ENCODE data around the gene BCL3. TPM values are rescaled to one million over a fixed set of nuclear protein-coding genes. Genes with fewer than 3 reads are reported as not detected.

The BCL3 gene
- total RNA-seq, 5 donors from 2014 or later (not counting 1 experiment from before 2014, with no cell fraction given), result 18.7 to 103 (median 19.4) TPM

DNA sequence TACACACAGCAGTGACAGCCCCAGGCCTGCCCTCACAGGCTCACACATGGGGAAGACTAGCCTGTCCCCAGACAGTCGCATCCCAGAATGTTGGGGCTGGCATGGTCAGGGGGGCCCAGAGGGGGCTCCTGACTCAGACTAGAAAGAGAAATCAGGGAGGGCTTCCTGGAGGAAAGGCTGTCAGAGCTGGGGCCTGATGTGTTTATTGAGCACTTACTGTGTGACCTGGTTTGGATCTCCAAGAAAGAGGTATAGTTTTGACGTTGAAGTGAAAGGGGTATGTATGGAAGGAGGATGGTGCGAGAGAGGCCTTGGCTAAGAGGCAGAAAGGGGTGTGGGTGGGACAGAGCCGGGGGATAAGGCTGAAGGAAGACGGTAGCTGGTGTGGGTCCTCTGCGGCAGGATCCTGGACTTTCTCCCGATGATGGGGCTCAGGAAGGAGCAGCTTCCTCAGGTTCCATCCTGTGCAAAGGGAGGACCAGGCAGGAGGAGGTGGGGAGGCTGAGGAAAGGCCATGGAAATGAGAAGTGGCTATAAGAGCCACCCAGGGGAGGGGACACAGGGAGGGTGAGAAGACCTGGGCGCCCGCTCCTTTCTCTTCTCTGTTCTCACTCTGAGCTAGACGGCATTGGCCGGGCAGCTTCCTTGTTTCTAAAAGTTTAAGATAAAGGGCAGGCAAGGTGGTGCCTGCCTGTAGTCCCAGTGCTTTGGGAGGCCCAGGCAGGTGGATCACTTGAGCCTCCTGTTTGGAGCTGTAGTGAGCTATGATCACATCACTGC lies 16.1 kb upstream of the BCL3 start:
- H3K27me3 ChIP-seq (replicated peaks in 1 of 2; ENCODE audit: control insufficient read depth in 2 of 2, extremely low read depth in 1 of 2, insufficient read depth in 2 of 2, low read length in 1 of 2), result peaks cover 0 to 5% of the 10 kb centered on the region in 2 experiments
- no peaks in the 10 kb centered on the region for H3K9me3 ChIP-seq
- no peak overlapping the region for H3K4me3 Mint-ChIP-seq
- H3K4me1 Mint-ChIP-seq, result peaks cover 8 to 20% (median 14%) of the 10 kb centered on the region in 3 donors
- H3K4me3 ChIP-seq (ENCODE audit: control insufficient read depth in 1 of 2, extremely low read depth in 1 of 2, low read length in 1 of 2), result no peak overlapping the region
- peaks cover 2 to 13% of the 10 kb centered on the region in 2 experiments for H3K4me1 ChIP-seq (ENCODE audit: control insufficient read depth in 1 of 2, extremely low read depth in 1 of 2, insufficient read depth in 2 of 2, low read length in 2 of 2)
- no peaks in the 10 kb centered on the region for H3K36me3 Mint-ChIP-seq
- ChIA-PET CTCF (interaction anchor here in 1 of 2 donors (0.5 kb wide), 1 partner anchor 77 kb away, joined by 3 read pairs; no protein-coding TSS in a partner anchor), POLR2A (interaction anchor here in 1 of 2 donors (0.6 kb wide), 1 partner anchor 451 kb away, joined by 8 read pairs; no protein-coding TSS in a partner anchor)
- WGBS (ENCODE audit: insufficient coverage), result 78% methylated on average over 9 of the region's 11 CpGs
- H3K36me3 ChIP-seq (ENCODE audit: control insufficient read depth in 2 of 2, extremely low read depth in 1 of 2, insufficient read depth in 1 of 2, low read length in 1 of 2), result no peaks in the 10 kb centered on the region
- no peak overlapping the region for H3K27ac ChIP-seq (ENCODE audit: low read length)
- no peak for DNase-seq
- H3K27me3 Mint-ChIP-seq, result no peaks in the 10 kb centered on the region
- ATAC-seq (replicated peaks in 1 of 4), result no peak
- H3K27ac Mint-ChIP-seq, result no peak overlapping the region
- no peaks in the 10 kb centered on the region for H3K9me3 Mint-ChIP-seq

DNA sequence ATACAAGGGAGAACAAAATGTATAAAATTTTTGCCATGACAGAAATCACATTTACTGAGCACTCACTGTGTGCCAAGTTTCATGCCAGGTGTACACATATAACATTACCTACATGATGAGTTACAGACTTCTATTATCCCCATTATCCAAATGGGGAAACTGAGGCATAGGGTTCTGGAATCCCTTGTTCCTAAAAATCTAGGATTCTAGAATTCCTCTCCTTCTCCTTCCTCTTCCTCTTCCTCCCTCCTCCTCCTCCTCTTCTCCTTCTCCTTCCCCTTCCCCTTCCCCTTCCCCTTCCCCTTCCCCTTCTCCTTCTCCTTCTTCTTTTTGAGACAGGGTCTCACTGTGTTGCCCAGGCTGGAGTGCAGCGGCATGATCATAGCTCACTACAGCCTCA lies 14.2 kb upstream of the BCL3 start:
- CTCF ChIA-PET, result no interaction called here
- no peak overlapping the region for H3K27ac ChIP-seq (ENCODE audit: low read length)
- no CpG with 5 or more reads among the region's 1 CpG for whole genome bisulfite sequencing (ENCODE audit: insufficient coverage)
- no peaks in the 10 kb centered on the region for H3K36me3 ChIP-seq (ENCODE audit: control insufficient read depth in 2 of 2, extremely low read depth in 1 of 2, insufficient read depth in 1 of 2, low read length in 1 of 2)
- no peaks in the 10 kb centered on the region for H3K9me3 ChIP-seq
- no peak for ATAC-seq (replicated peaks in 1 of 4)
- Mint-ChIP-seq H3K27ac (no peak overlapping the region), H3K27me3 (no peaks in the 10 kb centered on the region), H3K36me3 (no peaks in the 10 kb centered on the region), H3K4me1 (peaks cover 0 to 9% (median 4%) of the 10 kb centered on the region in 3 donors), H3K9me3 (no peaks in the 10 kb centered on the region), H3K4me3 (no peak overlapping the region)
- peaks cover 0 to 8% of the 10 kb centered on the region in 2 experiments for H3K4me1 ChIP-seq (ENCODE audit: control insufficient read depth in 1 of 2, extremely low read depth in 1 of 2, insufficient read depth in 2 of 2, low read length in 2 of 2)
- POLR2A ChIA-PET, result no interaction called here
- peaks cover 0 to 5% of the 10 kb centered on the region in 2 experiments for H3K27me3 ChIP-seq (replicated peaks in 1 of 2; ENCODE audit: control insufficient read depth in 2 of 2, extremely low read depth in 1 of 2, insufficient read depth in 2 of 2, low read length in 1 of 2)
- DNase-seq, result no peak
- no peak overlapping the region for H3K4me3 ChIP-seq (ENCODE audit: control insufficient read depth in 1 of 2, extremely low read depth in 1 of 2, low read length in 1 of 2)

GRCh38 chr19:44735011-44735410 lies 13.5 kb upstream of the BCL3 start:
- ATAC-seq (replicated peaks in 1 of 4) (no peak), DNase-seq (no peak)
- peaks cover 0 to 5% (median 4%) of the 10 kb centered on the region in 3 donors for H3K4me1 Mint-ChIP-seq
- no peaks in the 10 kb centered on the region for H3K27me3 Mint-ChIP-seq
- Histone ChIP-seq H3K4me1 (ENCODE audit: control insufficient read depth in 1 of 2, extremely low read depth in 1 of 2, insufficient read depth in 2 of 2, low read length in 2 of 2) (peaks cover 0 to 8% of the 10 kb centered on the region in 2 experiments), H3K9me3 (no peaks in the 10 kb centered on the region), H3K27ac (ENCODE audit: low read length) (no peak overlapping the region), H3K36me3 (ENCODE audit: control insufficient read depth in 2 of 2, extremely low read depth in 1 of 2, insufficient read depth in 1 of 2, low read length in 1 of 2) (no peaks in the 10 kb centered on the region), H3K4me3 (ENCODE audit: control insufficient read depth in 1 of 2, extremely low read depth in 1 of 2, low read length in 1 of 2) (no peak overlapping the region), H3K27me3 (replicated peaks in 1 of 2; ENCODE audit: control insufficient read depth in 2 of 2, extremely low read depth in 1 of 2, insufficient read depth in 2 of 2, low read length in 1 of 2) (peaks cover 0 to 5% of the 10 kb centered on the region in 2 experiments)
- H3K27ac Mint-ChIP-seq, result no peak overlapping the region
- 17% methylated on average over 2 of the region's 5 CpGs for WGBS (ENCODE audit: insufficient coverage)
- no peak overlapping the region for H3K4me3 Mint-ChIP-seq
- no peaks in the 10 kb centered on the region for H3K36me3 Mint-ChIP-seq
- ChIA-PET CTCF (no interaction called here), POLR2A (no interaction called here)
- H3K9me3 Mint-ChIP-seq, result no peaks in the 10 kb centered on the region

GRCh38 chr19:44737238-44738071 lies 11.1 kb upstream of the BCL3 start:
- Mint-ChIP-seq H3K4me3 (no peak overlapping the region), H3K9me3 (no peaks in the 10 kb centered on the region), H3K27ac (no peak overlapping the region), H3K36me3 (no peaks in the 10 kb centered on the region), H3K4me1 (peaks cover 4 to 13% (median 5%) of the 10 kb centered on the region in 3 donors), H3K27me3 (no peaks in the 10 kb centered on the region)
- peaks cover 0 to 15% of the 10 kb centered on the region in 2 experiments for H3K4me1 ChIP-seq (ENCODE audit: control insufficient read depth in 1 of 2, extremely low read depth in 1 of 2, insufficient read depth in 2 of 2, low read length in 2 of 2)
- H3K4me3 ChIP-seq (ENCODE audit: control insufficient read depth in 1 of 2, extremely low read depth in 1 of 2, low read length in 1 of 2), result no peak overlapping the region
- ChIA-PET CTCF (interaction anchor here (0.6 to 1.2 kb wide), 4 partner anchors 11 to 115 kb away, joined by 3 to 6 read pairs (median 6); no protein-coding TSS in a partner anchor), POLR2A (interaction anchor here in 1 of 2 donors (1.1 kb wide), 1 partner anchor 13 kb away, joined by 3 read pairs; no protein-coding TSS in a partner anchor)
- H3K36me3 ChIP-seq (ENCODE audit: control insufficient read depth in 2 of 2, extremely low read depth in 1 of 2, insufficient read depth in 1 of 2, low read length in 1 of 2), result no peaks in the 10 kb centered on the region
- DNase-seq (no peak), ATAC-seq (replicated peaks in 1 of 4) (no peak)
- no peaks in the 10 kb centered on the region for H3K27me3 ChIP-seq (replicated peaks in 1 of 2; ENCODE audit: control insufficient read depth in 2 of 2, extremely low read depth in 1 of 2, insufficient read depth in 2 of 2, low read length in 1 of 2)
- H3K27ac ChIP-seq (ENCODE audit: low read length), result no peak overlapping the region
- no peaks in the 10 kb centered on the region for H3K9me3 ChIP-seq
- WGBS (ENCODE audit: insufficient coverage), result 82% methylated on average over 6 of the region's 13 CpGs

DNA sequence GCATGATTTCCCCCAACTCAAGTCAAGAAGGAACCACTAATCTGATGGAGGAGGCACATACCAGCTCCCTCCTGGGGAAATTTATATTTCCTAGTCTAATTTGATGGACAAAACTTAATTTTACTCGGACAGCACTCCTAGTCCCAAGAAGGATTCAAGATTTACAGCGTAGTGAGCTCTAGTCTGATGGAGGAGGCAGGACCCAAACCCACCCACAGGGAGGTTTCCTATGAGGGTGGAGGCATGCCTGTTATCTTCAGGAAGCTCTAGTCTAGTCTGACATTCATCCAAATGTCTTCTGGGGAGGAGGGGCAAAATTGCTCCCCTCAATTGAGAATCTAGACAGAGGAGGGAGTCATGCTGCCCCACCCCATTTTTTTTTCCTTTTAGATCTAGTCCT lies 10.4 kb upstream of the BCL3 start:
- no peaks in the 10 kb centered on the region for H3K9me3 Mint-ChIP-seq
- Histone ChIP-seq H3K4me3 (ENCODE audit: control insufficient read depth in 1 of 2, extremely low read depth in 1 of 2, low read length in 1 of 2) (no peak overlapping the region), H3K27me3 (replicated peaks in 1 of 2; ENCODE audit: control insufficient read depth in 2 of 2, extremely low read depth in 1 of 2, insufficient read depth in 2 of 2, low read length in 1 of 2) (no peaks in the 10 kb centered on the region), H3K36me3 (ENCODE audit: control insufficient read depth in 2 of 2, extremely low read depth in 1 of 2, insufficient read depth in 1 of 2, low read length in 1 of 2) (no peaks in the 10 kb centered on the region), H3K4me1 (ENCODE audit: control insufficient read depth in 1 of 2, extremely low read depth in 1 of 2, insufficient read depth in 2 of 2, low read length in 2 of 2) (peaks cover 0 to 15% of the 10 kb centered on the region in 2 experiments), H3K9me3 (no peaks in the 10 kb centered on the region), H3K27ac (ENCODE audit: low read length) (no peak overlapping the region)
- no peaks in the 10 kb centered on the region for H3K36me3 Mint-ChIP-seq
- H3K4me3 Mint-ChIP-seq, result no peak overlapping the region
- H3K4me1 Mint-ChIP-seq, result peaks cover 4 to 19% (median 9%) of the 10 kb centered on the region in 3 donors
- DNase-seq (no peak), ATAC-seq (replicated peaks in 1 of 4) (no peak)
- WGBS (ENCODE audit: insufficient coverage), result no CpG with 5 or more reads among the region's 2 CpGs
- CTCF ChIA-PET, result interaction anchor here (0.6 to 1.3 kb wide), 3 partner anchors 12 to 42 kb away, joined by 3 to 6 read pairs (median 6); no protein-coding TSS in a partner anchor
- no peaks in the 10 kb centered on the region for H3K27me3 Mint-ChIP-seq
- POLR2A ChIA-PET, result interaction anchor here in 1 of 2 donors (1.1 kb wide), 1 partner anchor 14 kb away, joined by 3 read pairs; no protein-coding TSS in a partner anchor
- H3K27ac Mint-ChIP-seq, result no peak overlapping the region

Data from T-cell (primary cell).